Liver (tissue), 2 donors: ENCODE measurements around the gene NHSL2.

Experiments used
- CTCF ChIP-seq: fragments of 150-350 bp; IDR thresholded peaks from 2 replicates; pipeline ENCODE4 v1.5.1; 2017; ENCODE audit warnings: improper control_type of control experiment, low read depth, low read length; ENCODE audit not compliant: missing input control
- YY1 ChIP-seq: IDR thresholded peaks from 2 replicates; pipeline ENCODE4 v1.6.1; 2016; ENCODE audit warnings: antibody characterized with exemption, mild to moderate bottlenecking
- donor health status: healthy.

- TF ChIP-seq CTCF (no peak), YY1 (no peak)
These were observed 7.1 kb downstream of the NHSL2 start for GRCh38 chrX:71917621-71918343.
